Activated T-helper 1 cell treated with anti-CD3 and anti-CD28 coated beads, Interleukin-2, amount 50 U/mL, for 16 hours (primary cell): Measurements from ENCODE around the gene ZFY.
A peak's percentile ranks its signal among the peaks of the same experiment; 100 is the strongest.

Experiments used
- DNase-seq, 2 donors: peaks; one replicate each; pipeline ENCODE4 v3.0.0-alpha.2; 2020; ENCODE audit warnings: low read depth in 1 of 2, low spot score in 1 of 2

ZFY gene

GRCh38 chrY:2934861-2935715 is at the start of gene ZFY:
Gene ZFY (plus strand): TSS chrY:2935381. CDS start chrY:2953937, 18,556 bp downstream.
- DNase-seq = peak in 1 of 2 donors; percentile 37

GRCh38 chrY:2885880-2886279 is 49.3 kb upstream of the ZFY start:
- DNase-seq = no peak

- no peak for DNase-seq
These were observed 47.8 kb upstream of the ZFY start for GRCh38 chrY:2887386-2887785.

- no peak for DNase-seq
These were observed 47.2 kb upstream of the ZFY start for GRCh38 chrY:2887955-2888354.

- DNase-seq = no peak
These were observed 41.7 kb upstream of the ZFY start for GRCh38 chrY:2893471-2893870.

- DNase-seq = no peak
These were observed 39.1 kb upstream of the ZFY start for GRCh38 chrY:2896050-2896449.

- DNase-seq = no peak
These were observed 27.8 kb upstream of the ZFY start for GRCh38 chrY:2907356-2907755.

- DNase-seq = no peak
These were observed 21.9 kb upstream of the ZFY start for GRCh38 chrY:2913066-2913815.

- DNase-seq = no peak
These were observed 1.1 kb upstream of the ZFY start for GRCh38 chrY:2934078-2934477.

- peak in 1 of 2 donors; percentile 69 for DNase-seq
These were observed 695 bp downstream of the ZFY start for GRCh38 chrY:2935716-2936435.

GRCh38 chrY:2936436-2936750 is 1.2 kb downstream of the ZFY start:
- DNase-seq = no peak

GRCh38 chrY:2937149-2937548 is 2.0 kb downstream of the ZFY start:
- no peak for DNase-seq

- no peak for DNase-seq
These were observed 14.5 kb downstream of the ZFY start for GRCh38 chrY:2949590-2950252.

- DNase-seq = no peak
These were observed 15.5 kb downstream of the ZFY start for GRCh38 chrY:2950655-2951054.

GRCh38 chrY:2952912-2953311 is 17.7 kb downstream of the ZFY start:
- DNase-seq = no peak

GRCh38 chrY:2954735-2955134 is 19.6 kb downstream of the ZFY start:
- no peak for DNase-seq

GRCh38 chrY:2955561-2955960 is 20.4 kb downstream of the ZFY start:
- no peak for DNase-seq

- DNase-seq = no peak
These were observed 26.9 kb downstream of the ZFY start for GRCh38 chrY:2962061-2962460.

GRCh38 chrY:2964814-2965213 is 29.6 kb downstream of the ZFY start:
- no peak for DNase-seq

- DNase-seq = no peak
These were observed 30.4 kb downstream of the ZFY start for GRCh38 chrY:2965629-2966028.

- no peak for DNase-seq
These were observed 34.4 kb downstream of the ZFY start for GRCh38 chrY:2969561-2969960.
